Sigmoid colon (tissue), 7 donors: ENCODE data around the gene FRMD8. TPM values are rescaled to one million over a fixed set of nuclear protein-coding genes. Genes with fewer than 3 reads are reported as not detected.

Source experiments
- DNase-seq: peaks from one replicate; pipeline ENCODE4 v3.0.0-alpha.2; 2019
- H3K27ac ChIP-seq, 4 donors: fragments of 200-600 bp; sonication (generic); one replicate each; pipeline ENCODE4 v1.5.1; 2016 to 2019; ENCODE audit warnings: mild to moderate bottlenecking in 1 of 4
- H3K27me3 ChIP-seq, 3 donors: fragments of 200-600 bp; sonication (generic); one replicate each; pipeline ENCODE4 v1.5.1; 2019; ENCODE audit warnings: mild to moderate bottlenecking in 1 of 3
- H3K36me3 ChIP-seq, 4 donors: fragments of 200-600 bp; sonication (generic); one replicate each; pipeline ENCODE4 v1.5.1; 2016 to 2019
- H3K4me1 ChIP-seq, 4 donors: fragments of 200-600 bp; sonication (generic); one replicate each; pipeline ENCODE4 v1.5.1; 2017 to 2019
- H3K4me3 ChIP-seq, 4 donors: fragments of 200-600 bp; sonication (generic); one replicate each; pipeline ENCODE4 v1.5.1; 2017 to 2019; ENCODE audit warnings: mild to moderate bottlenecking in 2 of 4, moderate library complexity in 1 of 4
- H3K9me3 ChIP-seq, 4 donors: fragments of 200-600 bp in 3 of 4; sonication (generic) in 3 of 4; one replicate each; pipeline versions ENCODE4 v1.5.1 to v1.6.1; 2013 to 2019
- CTCF ChIP-seq, 4 experiments: fragments of 450-650 bp in 3 of 4; fragments of 200-600 bp in 1 of 4; IDR thresholded peaks; one replicate each; pipeline ENCODE4 v1.5.1; 2016 to 2019; ENCODE audit warnings: antibody characterized with exemption in 4 of 4, mild to moderate bottlenecking in 3 of 4, moderate library complexity in 2 of 4
- EP300 ChIP-seq, 4 donors: sonication (generic); formaldehyde crosslinking; IDR thresholded peaks; one replicate each; pipeline ENCODE4 v1.6.1; 2017; ENCODE audit warnings: antibody characterized with exemption in 4 of 4
- POLR2A ChIP-seq, 2 donors: fragments of 450-650 bp; IDR thresholded peaks; one replicate each; pipeline ENCODE4 v1.6.1; 2016; ENCODE audit warnings: antibody characterized with exemption in 2 of 2, mild to moderate bottlenecking in 2 of 2, moderate library complexity in 2 of 2
- POLR2AphosphoS5 ChIP-seq, 4 donors: sonication (generic); formaldehyde crosslinking; IDR thresholded peaks; one replicate each; pipeline ENCODE4 v1.6.1; 2017; ENCODE audit warnings: antibody characterized with exemption in 4 of 4
- WGBS, 2 donors: extraction: QIAGEN DNeasy Blood & Tissue Kit; methylation state at CpG; one replicate each; pipeline ENCODE4 v1.1.7; 2013; 5-methylcytosine and 5-hydroxymethylcytosine counted together
- intact Hi-C: fragments of 100-400 bp; cut with DNase I; formaldehyde crosslinking; loops from one replicate; pipeline ENCODE4 v1.15.1; 2023
- polyA plus RNA-seq, 3 donors: library from polyadenylated mRNA; stranded (reverse); fragments of 200-250 nt; gene quantifications; one replicate each; pipeline ENCODE4 v1.2.3, GENCODE V29; 2013
- total RNA-seq, 4 donors: library from RNA; depleted of rRNA; stranded (reverse); fragments of >200 nt; gene quantifications; one replicate each; pipeline ENCODE4 v1.1.0, GENCODE V29; 2016
- donor health status: healthy with polysubstance abuse.
- donor health status: Bipolar disorder and iron deficiency.
- donor health status: healthy.

The FRMD8 gene
- total and polyA plus RNA-seq, 7 donors, result 10.7 to 29.0 (median 21.6) TPM

GRCh38 chr11:65436412-65437032, 50.1 kb downstream of the FRMD8 start:
- no peaks in the 10 kb centered on the region for H3K27me3 ChIP-seq
- H3K36me3 ChIP-seq, result peaks cover 32 to 98% (median 49%) of the 10 kb centered on the region in 4 donors
- TF ChIP-seq POLR2A (IDR thresholded peaks at IDR 0.05), result peak in 1 of 2 donors; percentile 31
- no peak for TF ChIP-seq EP300 (IDR thresholded peaks at IDR 0.05)
- TF ChIP-seq POLR2AphosphoS5 (IDR thresholded peaks at IDR 0.05), result peak; percentile 57 to 79 (median 64)
- intact Hi-C loops, result no loop called here
- H3K9me3 ChIP-seq, result no peaks in the 10 kb centered on the region
- H3K4me3 ChIP-seq, result peak overlapping the region in 1 of 4 donors; percentile 6
- peak; percentile 62 for DNase-seq
- 85 to 86% methylated on average over 5 of the region's 5 CpGs for WGBS, 2 donors
- H3K4me1 ChIP-seq, result peaks cover 0 to 98% (median 90%) of the 10 kb centered on the region in 4 donors
- peak overlapping the region; percentile 30 to 100 (median 76) for H3K27ac ChIP-seq

GRCh38 chr11:65437436-65438227, 51.2 kb downstream of the FRMD8 start:
- Histone ChIP-seq H3K4me3 (no peak overlapping the region), H3K9me3 (no peaks in the 10 kb centered on the region), H3K4me1 (peaks cover 0 to 98% (median 89%) of the 10 kb centered on the region in 4 donors), H3K27ac (peak overlapping the region; percentile 35 to 100 (median 76)), H3K36me3 (peaks cover 32 to 98% (median 56%) of the 10 kb centered on the region in 4 donors), H3K27me3 (no peaks in the 10 kb centered on the region)
- WGBS, 2 donors, result 84 to 87% methylated on average over 14 of the region's 14 CpGs
- TF ChIP-seq EP300 (IDR thresholded peaks at IDR 0.05) (no peak), POLR2AphosphoS5 (IDR thresholded peaks at IDR 0.05) (peak; percentile 38 to 75 (median 60))
- intact Hi-C loops, result no loop called here
- DNase-seq, result peak; percentile 66

GRCh38 chr11:65438257-65439151, 52.1 kb downstream of the FRMD8 start:
- H3K9me3 ChIP-seq, result no peaks in the 10 kb centered on the region
- H3K27ac ChIP-seq, result peak overlapping the region; percentile 35 to 100 (median 76)
- 92 to 95% methylated on average over 9 of the region's 9 CpGs for WGBS, 2 donors
- DNase-seq, result peak; percentile 29
- no peaks in the 10 kb centered on the region for H3K27me3 ChIP-seq
- peaks cover 0 to 98% (median 89%) of the 10 kb centered on the region in 4 donors for H3K4me1 ChIP-seq
- H3K36me3 ChIP-seq, result peaks cover 34 to 98% (median 61%) of the 10 kb centered on the region in 4 donors
- no peak for TF ChIP-seq POLR2A (IDR thresholded peaks at IDR 0.05)
- TF ChIP-seq POLR2AphosphoS5 (IDR thresholded peaks at IDR 0.05), result peak; percentile 11 to 63 (median 47)
- H3K4me3 ChIP-seq, result no peak overlapping the region
- intact Hi-C loops, result no loop called here

- peak overlapping the region; percentile 28 to 100 (median 86) for H3K27ac ChIP-seq
- intact Hi-C loops, result no loop called here
- H3K4me1 ChIP-seq, result peaks cover 0 to 93% (median 83%) of the 10 kb centered on the region in 4 donors
- H3K4me3 ChIP-seq, result no peak overlapping the region
- no peaks in the 10 kb centered on the region for H3K9me3 ChIP-seq
- 86 to 93% methylated on average over 7 of the region's 7 CpGs for WGBS, 2 donors
- H3K36me3 ChIP-seq, result peaks cover 39 to 98% (median 62%) of the 10 kb centered on the region in 4 donors
- peak; percentile 62 for DNase-seq
- peak; percentile 17 to 46 (median 22) for TF ChIP-seq POLR2AphosphoS5 (IDR thresholded peaks at IDR 0.05)
- no peak for TF ChIP-seq EP300 (IDR thresholded peaks at IDR 0.05)
- no peaks in the 10 kb centered on the region for H3K27me3 ChIP-seq
These were observed 53.1 kb downstream of the FRMD8 start for GRCh38 chr11:65439331-65440181.

- H3K36me3 ChIP-seq, result peaks cover 43 to 98% (median 62%) of the 10 kb centered on the region in 4 donors
- peaks cover 0 to 79% (median 69%) of the 10 kb centered on the region in 4 donors for H3K4me1 ChIP-seq
- intact Hi-C loops, result no loop called here
- peak; percentile 66 for DNase-seq
- H3K27ac ChIP-seq, result peak overlapping the region; percentile 6 to 100 (median 86)
- WGBS, 2 donors, result 62 to 83% methylated on average over 8 of the region's 8 CpGs
- no peaks in the 10 kb centered on the region for H3K9me3 ChIP-seq
- TF ChIP-seq POLR2AphosphoS5 (IDR thresholded peaks at IDR 0.05) (peak; percentile 50 to 75 (median 68)), POLR2A (IDR thresholded peaks at IDR 0.05) (no peak)
- no peak overlapping the region for H3K4me3 ChIP-seq
- no peaks in the 10 kb centered on the region for H3K27me3 ChIP-seq
These were observed 54.5 kb downstream of the FRMD8 start for GRCh38 chr11:65440831-65441499.

GRCh38 chr11:65442842-65443331, 56.5 kb downstream of the FRMD8 start:
- 62 to 83% methylated on average over 9 of the region's 9 CpGs for WGBS, 2 donors
- Histone ChIP-seq H3K4me1 (peaks cover 0 to 62% (median 54%) of the 10 kb centered on the region in 4 donors), H3K27me3 (no peaks in the 10 kb centered on the region), H3K9me3 (no peaks in the 10 kb centered on the region), H3K4me3 (no peak overlapping the region), H3K27ac (peak overlapping the region; percentile 64 to 100 (median 86)), H3K36me3 (peaks cover 28 to 89% (median 46%) of the 10 kb centered on the region in 4 donors)
- intact Hi-C loops, result no loop called here
- DNase-seq, result no peak
- TF ChIP-seq CTCF (IDR thresholded peaks at IDR 0.05), result no peak
- TF ChIP-seq POLR2AphosphoS5 (IDR thresholded peaks at IDR 0.05), result peak in 3 of 4 donors; percentile 40 to 69 (median 60)
- TF ChIP-seq POLR2A (IDR thresholded peaks at IDR 0.05), result peak in 1 of 2 donors; percentile 2
- TF ChIP-seq EP300 (IDR thresholded peaks at IDR 0.05), result no peak
